Measurements from ENCODE around the gene SMC4.

SMC4 gene

GRCh38 chr3:160374925-160375324 lies 24.5 kb upstream of the SMC4 start:
- Histone ChIP-seq H3K27ac (ENCODE audit: low read length) (no peak overlapping the region), H3K9me3 (ENCODE audit: control insufficient read depth in 2 of 2, low read length in 2 of 2) (no peaks in the 10 kb centered on the region), H3K27me3 (ENCODE audit: control insufficient read depth in 1 of 2, insufficient read depth in 2 of 2, low read length in 2 of 2) (no peaks in the 10 kb centered on the region), H3K9ac (ENCODE audit: low read length in 2 of 2) (no peak overlapping the region), H3K4me1 (ENCODE audit: control insufficient read depth, insufficient read depth, low read length) (no peaks in the 10 kb centered on the region), H3K4me3 (ENCODE audit: low read length in 2 of 2) (no peak overlapping the region), H3K36me3 (ENCODE audit: control insufficient read depth in 2 of 2, insufficient read depth in 2 of 2, low read length in 2 of 2) (peaks cover 13 to 14% of the 10 kb centered on the region in 2 donors)

- Histone ChIP-seq H3K4me1 (ENCODE audit: control insufficient read depth, insufficient read depth, low read length) (no peaks in the 10 kb centered on the region), H3K36me3 (ENCODE audit: control insufficient read depth in 2 of 2, insufficient read depth in 2 of 2, low read length in 2 of 2) (peaks cover 13 to 14% of the 10 kb centered on the region in 2 donors), H3K27ac (ENCODE audit: low read length) (no peak overlapping the region), H3K27me3 (ENCODE audit: control insufficient read depth in 1 of 2, insufficient read depth in 2 of 2, low read length in 2 of 2) (no peaks in the 10 kb centered on the region), H3K9me3 (ENCODE audit: control insufficient read depth in 2 of 2, low read length in 2 of 2) (no peaks in the 10 kb centered on the region), H3K4me3 (ENCODE audit: low read length in 2 of 2) (no peak overlapping the region), H3K9ac (ENCODE audit: low read length in 2 of 2) (no peak overlapping the region)
Observed at GRCh38 chr3:160376681-160377080, 22.8 kb upstream of the SMC4 start.

- Histone ChIP-seq H3K4me1 (ENCODE audit: control insufficient read depth, insufficient read depth, low read length) (no peaks in the 10 kb centered on the region), H3K9ac (ENCODE audit: low read length in 2 of 2) (no peak overlapping the region), H3K9me3 (ENCODE audit: control insufficient read depth in 2 of 2, low read length in 2 of 2) (no peaks in the 10 kb centered on the region), H3K27ac (ENCODE audit: low read length) (no peak overlapping the region), H3K27me3 (ENCODE audit: control insufficient read depth in 1 of 2, insufficient read depth in 2 of 2, low read length in 2 of 2) (no peaks in the 10 kb centered on the region), H3K36me3 (ENCODE audit: control insufficient read depth in 2 of 2, insufficient read depth in 2 of 2, low read length in 2 of 2) (peaks cover 13 to 14% of the 10 kb centered on the region in 2 donors), H3K4me3 (ENCODE audit: low read length in 2 of 2) (no peak overlapping the region)
Observed at GRCh38 chr3:160378331-160379109, 20.9 kb upstream of the SMC4 start.

- Histone ChIP-seq H3K4me1 (ENCODE audit: control insufficient read depth, insufficient read depth, low read length) (no peaks in the 10 kb centered on the region), H3K4me3 (ENCODE audit: low read length in 2 of 2) (no peak overlapping the region), H3K27me3 (ENCODE audit: control insufficient read depth in 1 of 2, insufficient read depth in 2 of 2, low read length in 2 of 2) (no peaks in the 10 kb centered on the region), H3K9me3 (ENCODE audit: control insufficient read depth in 2 of 2, low read length in 2 of 2) (no peaks in the 10 kb centered on the region), H3K27ac (ENCODE audit: low read length) (no peak overlapping the region), H3K9ac (ENCODE audit: low read length in 2 of 2) (no peak overlapping the region), H3K36me3 (ENCODE audit: control insufficient read depth in 2 of 2, insufficient read depth in 2 of 2, low read length in 2 of 2) (peaks cover 9 to 10% of the 10 kb centered on the region in 2 donors)
Observed at GRCh38 chr3:160379628-160380214, 19.7 kb upstream of the SMC4 start.

GRCh38 chr3:160381470-160381869 lies 18.0 kb upstream of the SMC4 start:
- Histone ChIP-seq H3K4me3 (ENCODE audit: low read length in 2 of 2) (no peak overlapping the region), H3K36me3 (ENCODE audit: control insufficient read depth in 2 of 2, insufficient read depth in 2 of 2, low read length in 2 of 2) (peaks cover 2 to 5% of the 10 kb centered on the region in 2 donors), H3K4me1 (ENCODE audit: control insufficient read depth, insufficient read depth, low read length) (no peaks in the 10 kb centered on the region), H3K9ac (ENCODE audit: low read length in 2 of 2) (no peak overlapping the region), H3K27me3 (ENCODE audit: control insufficient read depth in 1 of 2, insufficient read depth in 2 of 2, low read length in 2 of 2) (no peaks in the 10 kb centered on the region), H3K9me3 (ENCODE audit: control insufficient read depth in 2 of 2, low read length in 2 of 2) (no peaks in the 10 kb centered on the region), H3K27ac (ENCODE audit: low read length) (no peak overlapping the region)

GRCh38 chr3:160384639-160385318 lies 14.7 kb upstream of the SMC4 start:
- no peaks in the 10 kb centered on the region for H3K4me1 ChIP-seq (ENCODE audit: control insufficient read depth, insufficient read depth, low read length)
- no peaks in the 10 kb centered on the region for H3K9me3 ChIP-seq (ENCODE audit: control insufficient read depth in 2 of 2, low read length in 2 of 2)
- H3K27ac ChIP-seq (ENCODE audit: low read length) = no peak overlapping the region
- no peaks in the 10 kb centered on the region for H3K36me3 ChIP-seq (ENCODE audit: control insufficient read depth in 2 of 2, insufficient read depth in 2 of 2, low read length in 2 of 2)
- no peak overlapping the region for H3K4me3 ChIP-seq (ENCODE audit: low read length in 2 of 2)
- no peaks in the 10 kb centered on the region for H3K27me3 ChIP-seq (ENCODE audit: control insufficient read depth in 1 of 2, insufficient read depth in 2 of 2, low read length in 2 of 2)
- no peak overlapping the region for H3K9ac ChIP-seq (ENCODE audit: low read length in 2 of 2)

- no peaks in the 10 kb centered on the region for H3K36me3 ChIP-seq (ENCODE audit: control insufficient read depth in 2 of 2, insufficient read depth in 2 of 2, low read length in 2 of 2)
- no peak overlapping the region for H3K27ac ChIP-seq (ENCODE audit: low read length)
- H3K9ac ChIP-seq (ENCODE audit: low read length in 2 of 2) = no peak overlapping the region
- no peak overlapping the region for H3K4me3 ChIP-seq (ENCODE audit: low read length in 2 of 2)
- H3K27me3 ChIP-seq (ENCODE audit: control insufficient read depth in 1 of 2, insufficient read depth in 2 of 2, low read length in 2 of 2) = no peaks in the 10 kb centered on the region
- no peaks in the 10 kb centered on the region for H3K9me3 ChIP-seq (ENCODE audit: control insufficient read depth in 2 of 2, low read length in 2 of 2)
- H3K4me1 ChIP-seq (ENCODE audit: control insufficient read depth, insufficient read depth, low read length) = no peaks in the 10 kb centered on the region
Observed at GRCh38 chr3:160390565-160391138, 8.8 kb upstream of the SMC4 start.

GRCh38 chr3:160392798-160393197 lies 6.7 kb upstream of the SMC4 start:
- no peaks in the 10 kb centered on the region for H3K27me3 ChIP-seq (ENCODE audit: control insufficient read depth in 1 of 2, insufficient read depth in 2 of 2, low read length in 2 of 2)
- no peak overlapping the region for H3K9ac ChIP-seq (ENCODE audit: low read length in 2 of 2)
- H3K36me3 ChIP-seq (ENCODE audit: control insufficient read depth in 2 of 2, insufficient read depth in 2 of 2, low read length in 2 of 2) = no peaks in the 10 kb centered on the region
- no peaks in the 10 kb centered on the region for H3K9me3 ChIP-seq (ENCODE audit: control insufficient read depth in 2 of 2, low read length in 2 of 2)
- no peaks in the 10 kb centered on the region for H3K4me1 ChIP-seq (ENCODE audit: control insufficient read depth, insufficient read depth, low read length)
- H3K27ac ChIP-seq (ENCODE audit: low read length) = no peak overlapping the region
- H3K4me3 ChIP-seq (ENCODE audit: low read length in 2 of 2) = no peak overlapping the region

GRCh38 chr3:160393346-160394008 lies 6.0 kb upstream of the SMC4 start:
- Histone ChIP-seq H3K27ac (ENCODE audit: low read length) (no peak overlapping the region), H3K9ac (ENCODE audit: low read length in 2 of 2) (no peak overlapping the region), H3K9me3 (ENCODE audit: control insufficient read depth in 2 of 2, low read length in 2 of 2) (no peaks in the 10 kb centered on the region), H3K4me1 (ENCODE audit: control insufficient read depth, insufficient read depth, low read length) (no peaks in the 10 kb centered on the region), H3K27me3 (ENCODE audit: control insufficient read depth in 1 of 2, insufficient read depth in 2 of 2, low read length in 2 of 2) (no peaks in the 10 kb centered on the region), H3K36me3 (ENCODE audit: control insufficient read depth in 2 of 2, insufficient read depth in 2 of 2, low read length in 2 of 2) (no peaks in the 10 kb centered on the region), H3K4me3 (ENCODE audit: low read length in 2 of 2) (no peak overlapping the region)

GRCh38 chr3:160394009-160394392 lies 5.4 kb upstream of the SMC4 start:
- no peak overlapping the region for H3K27ac ChIP-seq (ENCODE audit: low read length)
- H3K27me3 ChIP-seq (ENCODE audit: control insufficient read depth in 1 of 2, insufficient read depth in 2 of 2, low read length in 2 of 2) = no peaks in the 10 kb centered on the region
- no peaks in the 10 kb centered on the region for H3K36me3 ChIP-seq (ENCODE audit: control insufficient read depth in 2 of 2, insufficient read depth in 2 of 2, low read length in 2 of 2)
- H3K9me3 ChIP-seq (ENCODE audit: control insufficient read depth in 2 of 2, low read length in 2 of 2) = no peaks in the 10 kb centered on the region
- no peaks in the 10 kb centered on the region for H3K4me1 ChIP-seq (ENCODE audit: control insufficient read depth, insufficient read depth, low read length)
- no peak overlapping the region for H3K9ac ChIP-seq (ENCODE audit: low read length in 2 of 2)
- H3K4me3 ChIP-seq (ENCODE audit: low read length in 2 of 2) = no peak overlapping the region

Measured in stomach smooth muscle (tissue), 2 donors.